ENCODE results near the gene TIMM29.
"Not testable (repeated sequence)": the region's sequence is repeated elsewhere in the genome, so short reads cannot be mapped to it uniquely, and the experiment has no call there.

Gene TIMM29

GRCh38 chr19:10913716-10914340 is 14.8 kb upstream of the TIMM29 start:
- DNase-seq: no peak

GRCh38 chr19:10915130-10916091 is 13.2 kb upstream of the TIMM29 start:
- DNase-seq: peak; percentile 69 to 90

- no peak for DNase-seq
Measured at GRCh38 chr19:10916602-10917001, 12.0 kb upstream of the TIMM29 start.

- no peak for DNase-seq
Measured at GRCh38 chr19:10918359-10918758, 10.3 kb upstream of the TIMM29 start.

- no peak for DNase-seq
Measured at GRCh38 chr19:10919352-10920287, 9.0 kb upstream of the TIMM29 start.

- DNase-seq: no peak
Measured at GRCh38 chr19:10920288-10920655, 8.3 kb upstream of the TIMM29 start.

- no peak for DNase-seq
Measured at GRCh38 chr19:10920781-10921180, 7.8 kb upstream of the TIMM29 start.

GRCh38 chr19:10921199-10921909 is 7.3 kb upstream of the TIMM29 start:
- DNase-seq: no peak

- DNase-seq: no peak
Measured at GRCh38 chr19:10921910-10922637, 6.5 kb upstream of the TIMM29 start.

GRCh38 chr19:10922638-10923014 is 6.0 kb upstream of the TIMM29 start:
- DNase-seq: no peak

- DNase-seq: no peak
Measured at GRCh38 chr19:10923260-10924112, 5.1 kb upstream of the TIMM29 start.

- DNase-seq: no peak
Measured at GRCh38 chr19:10924597-10924996, 4.0 kb upstream of the TIMM29 start.

- no peak for DNase-seq
Measured at GRCh38 chr19:10927730-10928562, 665 bp upstream of the TIMM29 start.

GRCh38 chr19:10929402-10929794 is 787 bp downstream of the TIMM29 start:
- DNase-seq: no peak

GRCh38 chr19:10935371-10936059 is 6.9 kb downstream of the TIMM29 start:
- DNase-seq: no peak

GRCh38 chr19:10936661-10937084 is 8.1 kb downstream of the TIMM29 start:
- DNase-seq: peak; percentile 85 to 87

GRCh38 chr19:10941649-10942048 is 13.0 kb downstream of the TIMM29 start:
- not testable (repeated sequence) for DNase-seq

GRCh38 chr19:10943412-10943811 is 14.8 kb downstream of the TIMM29 start:
- DNase-seq: not testable (repeated sequence)

GRCh38 chr19:10945264-10945663 is 16.7 kb downstream of the TIMM29 start:
- DNase-seq: no peak
